Erythroblast (primary cell): ENCODE results near the gene DAGLA.

ENCODE experiments used
- GATA1 ChIP-seq: IDR thresholded peaks from 2 replicates; pipeline ENCODE4 v1.6.1; 2011; ENCODE audit warnings: low read depth, mild to moderate bottlenecking, control low read depth, low read length, moderate library complexity
- POLR2A ChIP-seq: IDR thresholded peaks from 2 replicates; pipeline ENCODE4 v1.6.1; 2011; ENCODE audit warnings: mild to moderate bottlenecking, low read length

- TF ChIP-seq POLR2A = no peak
- TF ChIP-seq GATA1 = no peak
Observed at GRCh38 chr11:61697078-61697502, 16.9 kb downstream of the DAGLA start.
